Measurements from ENCODE around the gene TNFRSF1A. TPM values are rescaled to one million over a fixed set of nuclear protein-coding genes. Genes with fewer than 3 reads are reported as not detected.

The TNFRSF1A gene
- total RNA-seq, 1 donor from 2014 or later = 79.1 TPM

DNA sequence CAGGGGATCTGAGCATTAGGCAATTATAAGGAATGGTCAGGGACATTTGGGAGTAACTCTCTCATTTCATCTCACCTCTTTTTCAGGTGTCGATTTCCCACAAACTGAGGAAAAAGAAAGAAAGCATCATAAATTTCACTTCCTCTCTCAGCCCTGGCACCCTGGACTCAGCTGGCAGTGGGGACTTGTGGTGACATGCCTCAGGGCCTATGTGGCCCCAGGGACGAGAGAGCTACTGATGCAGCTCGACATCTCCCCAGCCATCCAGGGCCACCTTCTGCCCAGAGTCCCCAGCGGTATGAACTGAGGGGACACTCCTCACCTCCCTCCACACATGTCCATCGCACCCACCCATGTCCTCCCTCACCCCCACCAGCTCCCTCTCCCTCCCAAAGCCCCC is 11.7 kb downstream of the TNFRSF1A start:
- H3K36me3 Mint-ChIP-seq = peaks cover 41% of the 10 kb centered on the region
- no peaks in the 10 kb centered on the region for H3K9me3 Mint-ChIP-seq
- DNase-seq (ENCODE audit: extremely low spot score, unreplicated experiment) = no peak
- no peak overlapping the region for H3K4me3 Mint-ChIP-seq
- peak overlapping the region; percentile 18 for H3K27ac Mint-ChIP-seq
- H3K27me3 Mint-ChIP-seq = no peaks in the 10 kb centered on the region
- H3K4me1 Mint-ChIP-seq (ENCODE audit: unreplicated experiment) = peaks cover 17% of the 10 kb centered on the region
- TF ChIP-seq, protein P1, sequence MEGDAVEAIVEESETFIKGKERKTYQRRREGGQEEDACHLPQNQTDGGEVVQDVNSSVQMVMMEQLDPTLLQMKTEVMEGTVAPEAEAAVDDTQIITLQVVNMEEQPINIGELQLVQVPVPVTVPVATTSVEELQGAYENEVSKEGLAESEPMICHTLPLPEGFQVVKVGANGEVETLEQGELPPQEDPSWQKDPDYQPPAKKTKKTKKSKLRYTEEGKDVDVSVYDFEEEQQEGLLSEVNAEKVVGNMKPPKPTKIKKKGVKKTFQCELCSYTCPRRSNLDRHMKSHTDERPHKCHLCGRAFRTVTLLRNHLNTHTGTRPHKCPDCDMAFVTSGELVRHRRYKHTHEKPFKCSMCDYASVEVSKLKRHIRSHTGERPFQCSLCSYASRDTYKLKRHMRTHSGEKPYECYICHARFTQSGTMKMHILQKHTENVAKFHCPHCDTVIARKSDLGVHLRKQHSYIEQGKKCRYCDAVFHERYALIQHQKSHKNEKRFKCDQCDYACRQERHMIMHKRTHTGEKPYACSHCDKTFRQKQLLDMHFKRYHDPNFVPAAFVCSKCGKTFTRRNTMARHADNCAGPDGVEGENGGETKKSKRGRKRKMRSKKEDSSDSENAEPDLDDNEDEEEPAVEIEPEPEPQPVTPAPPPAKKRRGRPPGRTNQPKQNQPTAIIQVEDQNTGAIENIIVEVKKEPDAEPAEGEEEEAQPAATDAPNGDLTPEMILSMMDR (conservative IDR thresholded peaks at IDR 0.05) = no peak

DNA sequence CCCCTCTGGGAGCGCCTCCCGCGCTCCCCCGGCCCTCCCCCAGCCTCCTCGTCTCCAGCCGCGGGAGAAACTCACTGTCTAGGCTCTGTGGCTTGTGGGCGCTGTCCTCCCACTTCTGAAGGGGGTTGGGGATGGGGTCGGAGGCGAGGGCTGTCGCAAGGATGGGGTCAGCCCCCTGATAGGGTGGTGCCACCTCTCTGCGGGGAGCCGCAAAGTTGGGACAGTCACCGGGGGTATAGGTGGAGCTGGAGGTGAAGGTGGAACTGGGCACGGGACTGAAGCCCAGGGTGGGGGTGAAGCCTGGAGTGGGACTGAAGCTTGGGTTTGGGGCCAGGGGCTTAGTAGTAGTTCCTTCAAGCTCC is 12.2 kb downstream of the TNFRSF1A start:
- Mint-ChIP-seq H3K27ac (no peak overlapping the region), H3K36me3 (peaks cover 39% of the 10 kb centered on the region), H3K9me3 (no peaks in the 10 kb centered on the region), H3K4me3 (no peak overlapping the region), H3K4me1 (ENCODE audit: unreplicated experiment) (peaks cover 17% of the 10 kb centered on the region), H3K27me3 (no peaks in the 10 kb centered on the region)
- DNase-seq (ENCODE audit: extremely low spot score, unreplicated experiment) = no peak
- TF ChIP-seq, protein P1 (conservative IDR thresholded peaks at IDR 0.05) = no peak

DNA sequence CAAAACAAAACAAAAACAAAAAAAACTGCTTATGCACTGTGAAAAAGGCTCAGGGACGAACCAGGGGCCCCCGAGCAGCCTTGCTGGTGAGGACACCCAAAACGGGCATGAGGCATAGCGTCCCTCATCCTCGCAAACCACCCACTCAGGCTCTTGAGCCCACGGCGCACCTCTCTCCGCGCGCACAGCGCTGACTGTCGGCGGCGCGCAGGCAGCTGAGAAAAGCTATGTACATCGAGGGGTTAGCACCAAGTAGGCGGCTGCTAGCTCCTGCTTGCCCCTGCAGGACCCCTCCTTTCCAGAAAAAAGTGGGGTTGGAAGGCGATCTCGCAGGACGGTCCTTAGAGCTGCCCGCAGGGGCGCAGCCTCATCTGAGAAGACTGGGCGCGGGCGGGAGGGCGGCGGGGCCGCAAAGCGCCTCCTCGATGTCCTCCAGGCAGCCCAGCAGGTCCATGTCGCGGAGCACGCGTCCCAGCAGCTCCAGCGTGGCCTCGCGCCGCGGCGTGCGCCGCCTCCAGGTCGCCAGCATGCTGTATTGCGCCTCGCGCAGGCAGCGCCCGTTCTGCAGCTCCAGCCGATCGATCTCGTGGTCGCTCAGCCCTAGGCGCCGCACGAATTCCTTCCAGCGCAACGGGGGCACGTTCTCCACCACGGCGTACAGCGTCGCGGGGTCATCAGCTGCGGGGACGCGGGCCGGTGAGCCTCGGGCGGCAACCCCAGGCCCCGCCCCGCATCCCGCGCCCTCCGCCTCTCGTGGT is 12.8 kb downstream of the TNFRSF1A start:
- TF ChIP-seq, protein P1 (conservative IDR thresholded peaks at IDR 0.05) = no peak
- Mint-ChIP-seq H3K27ac (no peak overlapping the region), H3K9me3 (no peaks in the 10 kb centered on the region), H3K27me3 (no peaks in the 10 kb centered on the region), H3K36me3 (peaks cover 39% of the 10 kb centered on the region), H3K4me1 (ENCODE audit: unreplicated experiment) (peaks cover 20% of the 10 kb centered on the region), H3K4me3 (no peak overlapping the region)
- no peak for DNase-seq (ENCODE audit: extremely low spot score, unreplicated experiment)

DNA sequence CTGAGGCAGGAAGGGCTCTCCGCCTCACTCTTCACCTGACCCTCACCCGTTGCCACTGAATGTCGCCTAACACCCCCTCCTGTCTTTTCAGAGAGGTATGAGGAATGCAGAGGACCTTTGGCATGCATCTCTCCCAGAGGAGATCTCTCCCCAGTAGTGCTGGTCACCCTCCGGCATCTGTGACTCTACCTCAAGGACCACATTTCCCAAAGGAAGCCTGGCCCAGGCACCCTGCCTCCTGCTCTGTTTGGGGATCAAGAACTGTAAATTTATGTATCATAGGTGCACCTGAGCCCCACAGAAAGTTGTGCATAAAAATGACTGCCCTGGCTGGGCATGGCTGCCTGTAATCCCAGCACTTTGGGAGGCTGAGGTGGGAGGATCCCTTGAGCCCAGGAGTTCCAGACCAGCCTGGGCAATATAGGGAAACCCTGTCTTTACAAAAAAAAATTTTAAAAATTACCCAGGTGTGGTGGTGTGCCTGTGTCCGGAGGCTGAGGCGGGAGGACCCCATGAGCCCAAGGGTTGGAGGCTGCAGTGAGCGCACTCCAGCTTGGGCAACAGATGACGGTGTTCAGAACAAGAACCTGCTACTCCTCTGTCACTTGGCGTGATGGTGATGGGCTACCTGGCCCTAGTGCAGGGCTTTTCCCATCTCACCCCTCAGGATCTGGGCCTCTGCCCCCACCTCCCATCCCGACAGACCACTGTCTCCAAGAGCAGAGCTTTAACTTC is 13.7 kb downstream of the TNFRSF1A start:
- Mint-ChIP-seq H3K9me3 (no peaks in the 10 kb centered on the region), H3K4me1 (ENCODE audit: unreplicated experiment) (peaks cover 27% of the 10 kb centered on the region), H3K27ac (no peak overlapping the region), H3K36me3 (peaks cover 36% of the 10 kb centered on the region), H3K27me3 (no peaks in the 10 kb centered on the region), H3K4me3 (no peak overlapping the region)
- DNase-seq (ENCODE audit: extremely low spot score, unreplicated experiment) = no peak
- TF ChIP-seq, protein P1 (conservative IDR thresholded peaks at IDR 0.05) = no peak

DNA sequence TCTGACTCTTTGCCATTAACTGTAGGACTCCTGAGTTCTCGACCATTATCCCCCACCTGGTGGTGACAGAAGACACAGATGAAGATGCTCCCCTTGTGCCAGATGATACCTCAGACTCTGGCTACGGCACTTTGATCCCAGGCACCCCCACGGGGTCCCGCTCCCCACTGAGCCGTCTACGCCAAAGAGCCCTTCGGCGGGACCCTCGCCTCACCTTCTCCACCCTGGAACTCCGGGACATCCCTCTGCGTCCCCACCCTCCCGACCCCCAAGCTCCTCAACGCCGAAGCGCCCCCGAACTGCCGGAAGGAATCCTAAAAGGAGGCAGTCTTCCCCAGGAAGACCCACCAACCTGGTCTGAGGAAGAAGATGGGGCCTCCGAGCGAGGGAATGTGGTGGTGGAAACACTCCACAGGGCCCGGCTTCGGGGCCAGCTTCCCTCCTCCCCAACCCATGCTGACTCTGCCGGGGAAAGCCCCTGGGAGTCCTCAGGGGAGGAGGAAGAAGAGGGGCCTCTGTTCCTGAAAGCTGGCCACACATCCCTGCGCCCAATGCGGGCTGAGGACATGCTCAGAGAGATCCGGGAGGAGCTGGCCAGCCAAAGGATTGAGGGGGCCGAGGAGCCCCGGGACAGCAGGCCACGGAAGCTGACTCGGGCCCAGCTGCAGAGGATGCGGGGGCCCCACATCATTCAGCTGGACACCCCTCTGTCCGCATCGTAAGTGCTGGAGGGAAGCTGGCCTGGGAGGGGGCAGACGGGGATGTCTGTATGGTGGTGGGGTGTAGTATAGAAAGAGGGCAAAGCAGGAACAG is 14.4 kb downstream of the TNFRSF1A start:
- Mint-ChIP-seq H3K27me3 (no peaks in the 10 kb centered on the region), H3K9me3 (no peaks in the 10 kb centered on the region), H3K27ac (peak overlapping the region; percentile 76), H3K4me3 (no peak overlapping the region), H3K4me1 (ENCODE audit: unreplicated experiment) (peaks cover 32% of the 10 kb centered on the region), H3K36me3 (peaks cover 34% of the 10 kb centered on the region)
- TF ChIP-seq, protein P1 (conservative IDR thresholded peaks at IDR 0.05) = no peak
- no peak for DNase-seq (ENCODE audit: extremely low spot score, unreplicated experiment)
